CD4-positive, alpha-beta memory T cell (primary cell): Measurements from ENCODE around the gene GARRE1. TPM values are rescaled to one million over a fixed set of nuclear protein-coding genes. Genes with fewer than 3 reads are reported as not detected.
"Not testable (repeated sequence)": the region's sequence is repeated elsewhere in the genome, so short reads cannot be mapped to it uniquely, and the experiment has no call there.

Experiments used
- CTCF ChIA-PET: fragments of 350-600 bp; sonication (Branson Sonifier 250); formaldehyde crosslinking; loops from one replicate; lab custom pipeline; 2021; ENCODE audit warnings: inconsistent platforms; ENCODE audit not compliant: partially characterized antibody; lab: Charles Lee
- POLR2A ChIA-PET: fragments of 350-600 bp; sonication (Branson Sonifier 250); formaldehyde crosslinking; loops from one replicate; lab custom pipeline; 2021; ENCODE audit not compliant: partially characterized antibody; lab: Charles Lee
- DNase-seq, 5 donors: peaks; one replicate each; pipeline versions ENCODE4 v3.0.0 to v3.0.0-alpha.2; 2020 to 2022; ENCODE audit warnings: mixed read lengths in 1 of 5
- H3K27ac ChIP-seq: one replicate; pipeline ENCODE4 v1.7.0; 2013; ENCODE audit warnings: low read depth, low read length
- H3K27me3 ChIP-seq: 2 replicates; pipeline ENCODE4 v1.7.0; 2013; ENCODE audit warnings: mild to moderate bottlenecking, low read length, moderate library complexity; ENCODE audit not compliant: insufficient read depth
- H3K36me3 ChIP-seq: 2 replicates; pipeline ENCODE4 v1.7.0; 2013; ENCODE audit warnings: mild to moderate bottlenecking, low read length, moderate library complexity; ENCODE audit not compliant: insufficient read depth
- H3K4me1 ChIP-seq: 2 replicates; pipeline ENCODE4 v1.7.0; 2013; ENCODE audit warnings: mild to moderate bottlenecking, low read length, moderate library complexity; ENCODE audit not compliant: insufficient read depth
- H3K4me3 ChIP-seq, 2 donors: one replicate each; pipeline ENCODE4 v1.7.0; 2013; ENCODE audit warnings: low read length in 2 of 2, mild to moderate bottlenecking in 1 of 2
- H3K9me3 ChIP-seq, 2 donors: one replicate each; pipeline ENCODE4 v1.7.0; 2013; ENCODE audit warnings: low read length in 2 of 2, control low read depth in 1 of 2; ENCODE audit not compliant: control insufficient read depth in 1 of 2
- H3K27ac Mint-ChIP-seq, 7 donors: one replicate each; pipeline ENCODE4 v1.8.0; 2020 to 2021; ENCODE audit warnings: mixed read lengths in 7 of 7, mild to moderate bottlenecking in 6 of 7, inconsistent platforms in 3 of 7, moderate library complexity in 3 of 7
- H3K27me3 Mint-ChIP-seq, 2 donors: one replicate each; pipeline ENCODE4 v1.8.0; 2020 to 2021; ENCODE audit warnings: mixed read lengths in 2 of 2
- H3K36me3 Mint-ChIP-seq, 2 donors: one replicate each; pipeline ENCODE4 v1.8.0; 2020 to 2021; ENCODE audit warnings: mixed read lengths in 2 of 2, inconsistent platforms in 1 of 2, mild to moderate bottlenecking in 1 of 2
- H3K4me1 Mint-ChIP-seq, 4 donors: one replicate each; pipeline ENCODE4 v1.8.0; 2020 to 2021; ENCODE audit warnings: mixed read lengths in 4 of 4, mild to moderate bottlenecking in 1 of 4
- H3K4me3 Mint-ChIP-seq, 8 donors: one replicate each; pipeline ENCODE4 v1.8.0; 2020 to 2021; ENCODE audit warnings: mixed read lengths in 8 of 8, mild to moderate bottlenecking in 7 of 8, moderate library complexity in 6 of 8, inconsistent platforms in 3 of 8
- H3K9me3 Mint-ChIP-seq, 8 donors: one replicate each; pipeline ENCODE4 v1.8.0; 2020 to 2021; ENCODE audit warnings: mixed read lengths in 8 of 8, mild to moderate bottlenecking in 5 of 8, inconsistent platforms in 3 of 8, moderate library complexity in 1 of 8
- intact Hi-C: fragments of 100-400 bp; cut with micrococcal nuclease; formaldehyde crosslinking; loops from one replicate; pipeline ENCODE4 v1.15.1; 2023
- polyA plus RNA-seq, 2 donors: library from polyadenylated mRNA; unstranded; fragments of 300-500 nt; fragmentation: Illumina TruSeq; gene quantifications; one replicate each; pipeline ENCODE4 v1.2.3, GENCODE V29; 2021
- total RNA-seq, 2 experiments: library from RNA; stranded (reverse); gene quantifications; one replicate each; pipeline ENCODE4 v1.2.3, GENCODE V29; 2021

Gene GARRE1
- total and polyA plus RNA-seq, 4 experiments from 2014 or later, result 3.5 to 48.2 (median 26.9) TPM

DNA sequence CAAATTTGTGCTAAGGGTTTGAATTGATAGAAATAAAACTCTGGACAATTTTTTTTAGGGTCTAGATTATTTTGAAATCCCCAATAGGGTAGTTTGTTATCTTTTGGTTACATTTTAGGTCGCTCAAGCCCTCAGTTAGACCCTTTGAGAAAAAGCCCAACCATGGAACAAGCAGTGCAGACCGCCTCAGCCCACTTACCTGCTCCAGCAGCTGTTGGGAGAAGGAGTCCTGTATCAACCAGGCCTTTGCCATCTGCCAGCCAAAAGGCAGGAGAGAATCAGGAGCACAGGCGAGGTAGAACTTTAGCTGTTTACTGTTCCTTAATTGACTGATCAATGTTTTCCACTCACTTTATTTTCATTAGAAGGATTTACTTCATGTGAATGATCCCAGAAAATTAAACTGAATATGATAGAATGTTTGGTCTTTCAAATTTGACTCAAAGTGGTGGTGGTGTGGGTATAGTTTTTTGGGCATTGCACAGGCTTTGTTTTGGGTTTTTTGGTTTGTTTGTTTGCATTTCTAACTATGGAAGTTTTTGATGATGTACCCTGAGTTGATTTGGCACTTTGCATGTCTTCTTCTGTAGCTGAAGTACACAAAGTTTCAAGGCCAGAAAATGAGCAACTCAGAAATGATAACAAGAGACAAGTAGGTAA is 39.2 kb upstream of the GARRE1 start:
- Mint-ChIP-seq H3K27me3 (no peaks in the 10 kb centered on the region), H3K4me1 (peaks cover 21 to 46% (median 34%) of the 10 kb centered on the region in 4 donors), H3K9me3 (no peaks in the 10 kb centered on the region), H3K27ac (peak overlapping the region in 4 of 7 donors; percentile 15 to 84 (median 36)), H3K36me3 (peaks cover 17 to 47% of the 10 kb centered on the region in 2 donors), H3K4me3 (no peak overlapping the region)
- H3K27me3 ChIP-seq, result no peaks in the 10 kb centered on the region
- ChIA-PET CTCF (interaction anchor here (0.5 kb wide), 1 partner anchor 12 kb away, joined by 3 read pairs; no protein-coding TSS in a partner anchor), POLR2A (no interaction called here)
- peaks cover 14% of the 10 kb centered on the region for H3K36me3 ChIP-seq
- intact Hi-C loops, result loop anchor here (5.0 kb wide), 2 partner anchors 42 to 132 kb away; no protein-coding TSS in a partner anchor
- DNase-seq, result no peak
- H3K9me3 ChIP-seq, result no peaks in the 10 kb centered on the region
- peaks cover 32% of the 10 kb centered on the region for H3K4me1 ChIP-seq
- H3K27ac ChIP-seq, result no peak overlapping the region
- no peak overlapping the region for H3K4me3 ChIP-seq

DNA sequence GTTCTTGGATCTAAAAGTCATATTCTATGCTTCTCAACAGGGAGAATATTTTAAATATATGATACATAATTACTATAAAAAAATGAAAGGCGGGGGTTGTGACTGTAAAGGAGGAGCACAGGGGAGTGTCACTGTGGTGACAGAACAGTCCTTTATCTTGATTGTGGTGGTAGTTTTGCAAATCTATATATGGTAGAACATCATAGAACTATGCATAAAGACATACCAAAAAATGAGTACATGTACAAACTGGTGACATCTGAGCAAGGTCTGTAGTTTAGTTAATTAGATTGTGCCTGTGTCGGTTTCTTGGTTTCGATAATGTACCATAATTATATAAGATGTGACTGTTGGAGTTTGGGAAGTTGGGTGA is 38.7 kb upstream of the GARRE1 start:
- Histone ChIP-seq H3K4me1 (peaks cover 32% of the 10 kb centered on the region), H3K36me3 (peaks cover 10% of the 10 kb centered on the region), H3K4me3 (no peak overlapping the region), H3K27ac (no peak overlapping the region), H3K27me3 (no peaks in the 10 kb centered on the region), H3K9me3 (no peaks in the 10 kb centered on the region)
- peaks cover 21 to 51% of the 10 kb centered on the region in 2 donors for H3K36me3 Mint-ChIP-seq
- intact Hi-C loops, result loop anchor here (5.0 kb wide), 2 partner anchors 42 to 132 kb away; no protein-coding TSS in a partner anchor
- peak overlapping the region in 2 of 7 donors; percentile 61 to 84 for H3K27ac Mint-ChIP-seq
- H3K4me3 Mint-ChIP-seq, result peak overlapping the region in 2 of 8 donors; percentile 31 to 35
- ChIA-PET CTCF (interaction anchor here (0.5 to 1.7 kb wide), 3 partner anchors 9 to 131 kb away, joined by 3 to 4 read pairs (median 3); no protein-coding TSS in a partner anchor), POLR2A (no interaction called here)
- DNase-seq, result no peak
- peaks cover 25 to 51% (median 39%) of the 10 kb centered on the region in 4 donors for H3K4me1 Mint-ChIP-seq
- no peaks in the 10 kb centered on the region for H3K27me3 Mint-ChIP-seq
- no peaks in the 10 kb centered on the region for H3K9me3 Mint-ChIP-seq

DNA sequence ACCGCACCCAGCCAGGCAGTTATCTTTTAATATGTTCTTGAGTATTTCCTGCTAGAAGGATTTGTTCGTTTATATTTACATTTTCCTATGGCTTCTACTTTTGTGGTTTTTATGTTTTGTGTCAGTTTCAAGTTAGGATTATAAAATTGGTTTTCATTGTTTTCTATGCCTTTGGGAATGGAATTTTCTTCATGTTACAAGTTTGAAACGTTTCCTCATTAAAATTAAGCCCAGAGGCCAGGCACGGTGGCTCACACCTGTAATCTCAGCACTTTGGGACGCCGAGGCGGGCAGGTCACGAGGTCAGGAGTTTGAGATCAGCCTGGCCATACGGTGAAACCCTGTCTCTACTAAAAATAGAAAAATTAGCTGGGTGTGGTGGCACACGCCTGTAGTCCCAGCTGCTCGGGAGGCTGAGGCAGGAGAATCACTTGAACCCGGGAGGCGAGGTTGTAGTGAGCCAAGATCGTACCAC is 37.6 kb upstream of the GARRE1 start:
- peaks cover 32% of the 10 kb centered on the region for H3K4me1 ChIP-seq
- not testable (repeated sequence) for DNase-seq, H3K4me3 ChIP-seq, H3K9me3 Mint-ChIP-seq, H3K4me3 Mint-ChIP-seq, H3K27me3 ChIP-seq, H3K27ac ChIP-seq, H3K9me3 ChIP-seq, H3K27me3 Mint-ChIP-seq
- POLR2A ChIA-PET, result interaction anchor here (5.6 kb wide), 1 partner anchor 44 kb away, joined by 29 read pairs; the partner anchor contains the start of gene LSM14A
- Mint-ChIP-seq H3K4me1 (peaks cover 27 to 56% (median 39%) of the 10 kb centered on the region in 4 donors), H3K36me3 (peaks cover 30 to 59% of the 10 kb centered on the region in 2 donors), H3K27ac (peak overlapping the region in 3 of 7 donors; percentile 17 to 36 (median 21))
- intact Hi-C loops, result loop anchor here (5.0 kb wide), 2 partner anchors 41 to 131 kb away; no protein-coding TSS in a partner anchor
- CTCF ChIA-PET, result interaction anchor here (1.0 to 1.7 kb wide), 3 partner anchors 8 to 129 kb away, joined by 3 to 5 read pairs (median 4); no protein-coding TSS in a partner anchor
- H3K36me3 ChIP-seq, result peaks cover 15% of the 10 kb centered on the region

DNA sequence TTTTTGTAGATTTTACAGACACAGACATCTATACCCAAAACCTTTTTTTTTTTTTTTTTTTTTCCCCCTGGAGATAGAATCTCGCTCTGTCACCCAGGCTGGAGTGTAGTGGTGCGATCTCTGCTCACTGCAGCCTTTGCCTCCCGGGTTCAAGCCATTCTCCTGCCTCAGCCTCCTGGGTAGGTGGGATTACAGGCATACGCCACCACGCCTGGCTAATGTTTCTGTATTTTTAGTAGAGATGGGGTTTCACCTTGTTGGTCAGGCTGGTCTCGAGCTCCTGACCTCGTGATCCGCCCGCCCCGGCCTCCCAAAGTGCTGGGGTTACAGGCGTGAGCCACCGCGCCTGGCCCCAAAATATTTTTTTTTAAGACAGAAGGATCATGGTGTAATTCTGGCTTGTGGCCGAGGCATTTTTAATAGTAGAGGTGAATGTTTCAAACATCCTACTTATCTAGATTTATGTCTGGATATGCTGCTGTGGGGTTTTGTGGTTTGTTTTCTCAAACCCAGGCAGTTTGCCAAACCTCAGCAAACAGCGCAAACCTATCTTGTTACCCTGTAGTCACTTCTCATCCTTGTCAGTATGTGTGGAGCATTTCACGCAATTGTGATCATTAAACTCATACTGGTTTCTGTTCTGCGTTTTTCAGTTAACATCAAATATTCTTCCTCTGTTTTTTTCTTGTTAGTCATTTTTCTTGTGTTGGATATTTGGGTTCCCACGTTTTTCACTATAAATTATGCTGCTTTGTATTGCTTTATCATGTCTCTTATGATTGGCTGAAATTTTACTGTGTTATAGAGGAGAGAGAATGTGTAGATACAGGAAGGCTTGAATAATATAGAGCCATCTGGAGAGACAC is 36.2 kb upstream of the GARRE1 start:
- CTCF ChIA-PET, result interaction anchor here (0.9 to 1.4 kb wide), 6 partner anchors 20 to 440 kb away, joined by 4 to 9 read pairs (median 4); no protein-coding TSS in a partner anchor
- intact Hi-C loops, result loop anchor here (1.0 to 5.0 kb wide), 4 partner anchors 39 to 129 kb away; partner anchors contain the start of gene LSM14A
- H3K36me3 ChIP-seq, result peaks cover 29% of the 10 kb centered on the region

DNA sequence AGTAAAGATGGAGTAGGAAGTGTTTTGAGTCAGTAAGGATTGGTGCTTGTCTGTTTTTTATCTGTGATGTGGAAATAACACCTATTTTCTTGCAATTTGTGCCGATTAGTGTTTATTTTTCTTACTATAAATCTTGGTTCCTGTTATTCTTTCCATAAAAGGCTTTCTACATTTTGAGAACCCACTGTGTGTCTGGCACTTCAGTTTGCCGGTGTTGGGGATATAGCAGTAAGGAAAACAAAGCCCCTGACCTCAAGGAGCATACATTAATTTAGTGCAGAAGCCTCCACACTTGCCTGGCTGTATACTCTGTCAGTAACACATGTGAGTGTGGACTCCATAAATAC is 35.6 kb upstream of the GARRE1 start:
- Histone ChIP-seq H3K4me3 (no peak overlapping the region), H3K27me3 (no peaks in the 10 kb centered on the region), H3K9me3 (no peaks in the 10 kb centered on the region), H3K27ac (peak overlapping the region; percentile 2), H3K36me3 (peaks cover 35% of the 10 kb centered on the region), H3K4me1 (peaks cover 32% of the 10 kb centered on the region)
- Mint-ChIP-seq H3K27me3 (no peaks in the 10 kb centered on the region), H3K9me3 (no peaks in the 10 kb centered on the region), H3K4me1 (peaks cover 32 to 66% (median 45%) of the 10 kb centered on the region in 4 donors), H3K4me3 (peak overlapping the region in 6 of 8 donors; percentile 39 to 69 (median 61)), H3K27ac (peak overlapping the region; percentile 48 to 97 (median 86)), H3K36me3 (peaks cover 44 to 67% of the 10 kb centered on the region in 2 donors)
- intact Hi-C loops, result loop anchor here (1.0 to 5.0 kb wide), 4 partner anchors 39 to 129 kb away; partner anchors contain the start of gene LSM14A
- ChIA-PET CTCF (interaction anchor here (0.8 to 1.4 kb wide), 12 partner anchors 9 to 441 kb away, joined by 3 to 12 read pairs (median 4); no protein-coding TSS in a partner anchor), POLR2A (interaction anchor here (1.3 to 5.6 kb wide), 2 partner anchors 46 to 50 kb away, joined by 6 to 29 read pairs; partner anchors contain the start of gene LSM14A)
- DNase-seq, result no peak

More for the DNA sequence above, 36.2 kb upstream of the GARRE1 start:
- peak; percentile 82 to 87 (median 86) for DNase-seq
- Mint-ChIP-seq H3K4me3 (peak overlapping the region; percentile 53 to 72 (median 66)), H3K27me3 (no peaks in the 10 kb centered on the region), H3K27ac (peak overlapping the region; percentile 48 to 97 (median 86)), H3K36me3 (peaks cover 40 to 64% of the 10 kb centered on the region in 2 donors), H3K9me3 (no peaks in the 10 kb centered on the region), H3K4me1 (peaks cover 28 to 62% (median 41%) of the 10 kb centered on the region in 4 donors)
- Histone ChIP-seq H3K4me3 (no peak overlapping the region), H3K27me3 (no peaks in the 10 kb centered on the region), H3K9me3 (no peaks in the 10 kb centered on the region), H3K27ac (peak overlapping the region; percentile 2), H3K4me1 (peaks cover 32% of the 10 kb centered on the region)
- POLR2A ChIA-PET, result interaction anchor here (0.6 to 5.6 kb wide), 5 partner anchors 8 to 93 kb away, joined by 3 to 29 read pairs (median 3); partner anchors contain the start of gene LSM14A

DNA sequence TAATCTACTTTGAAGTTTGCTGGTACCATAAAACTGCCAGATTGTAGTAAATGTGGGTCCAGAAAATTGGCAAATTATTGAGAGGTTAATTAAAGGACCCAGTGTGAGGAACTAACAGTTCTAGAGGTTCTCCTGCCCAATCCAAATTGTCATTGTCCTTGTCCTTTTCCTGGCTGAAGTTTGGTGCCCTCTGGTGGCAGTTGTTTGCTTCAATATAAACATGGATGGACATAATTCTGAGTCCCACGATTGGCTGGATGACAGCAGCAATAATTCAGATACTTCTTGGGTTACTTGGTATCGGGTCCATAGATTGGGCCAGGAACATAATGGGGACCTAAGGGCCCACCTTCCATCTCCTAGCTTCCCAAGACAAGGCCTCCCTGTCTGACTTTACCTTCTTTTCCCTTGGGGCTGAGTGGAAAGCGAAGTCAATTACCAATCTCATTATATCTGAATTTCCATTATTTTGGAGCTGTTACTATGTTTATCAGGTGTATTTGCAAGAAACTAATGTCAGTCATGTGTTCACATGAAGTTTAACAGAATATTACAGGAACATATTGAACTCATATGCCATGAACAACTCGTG is 33.8 kb upstream of the GARRE1 start:
- ChIA-PET POLR2A (interaction anchor here (0.6 to 5.6 kb wide), 2 partner anchors 48 to 197 kb away, joined by 3 to 29 read pairs; partner anchors contain the start of gene LSM14A), CTCF (interaction anchor here (0.7 to 2.0 kb wide), 13 partner anchors 8 to 126 kb away, joined by 3 to 10 read pairs (median 4); no protein-coding TSS in a partner anchor)
- no peak overlapping the region for H3K27ac ChIP-seq
- peak; percentile 39 to 57 (median 52) for DNase-seq
- Mint-ChIP-seq H3K36me3 (peaks cover 49 to 72% of the 10 kb centered on the region in 2 donors), H3K9me3 (no peaks in the 10 kb centered on the region), H3K4me1 (peaks cover 45 to 68% (median 53%) of the 10 kb centered on the region in 4 donors), H3K4me3 (peak overlapping the region in 1 of 8 donors; percentile 44), H3K27me3 (no peaks in the 10 kb centered on the region), H3K27ac (peak overlapping the region in 6 of 7 donors; percentile 0 to 83 (median 39))
- H3K9me3 ChIP-seq, result no peaks in the 10 kb centered on the region
- intact Hi-C loops, result loop anchor here (5.0 kb wide), 1 partner anchor 33 kb away; no protein-coding TSS in a partner anchor
- H3K4me3 ChIP-seq, result no peak overlapping the region
- H3K27me3 ChIP-seq, result no peaks in the 10 kb centered on the region
- H3K36me3 ChIP-seq, result peaks cover 43% of the 10 kb centered on the region
- H3K4me1 ChIP-seq, result peaks cover 42% of the 10 kb centered on the region
